CD8-positive, alpha-beta memory T cell (primary cell): ENCODE results near the gene MAGI1. TPM values are rescaled to one million over a fixed set of nuclear protein-coding genes. Genes with fewer than 3 reads are reported as not detected.
"Not testable (repeated sequence)": the region's sequence is repeated elsewhere in the genome, so short reads cannot be mapped to it uniquely, and the experiment has no call there.

Experiments
- CTCF ChIA-PET: fragments of 350-600 bp; sonication (Branson Sonifier 250); formaldehyde crosslinking; loops from one replicate; lab custom pipeline; 2021; ENCODE audit warnings: antibody characterized with exemption; lab: Charles Lee
- POLR2A ChIA-PET: fragments of 350-600 bp; sonication (Branson Sonifier 250); formaldehyde crosslinking; loops from one replicate; lab custom pipeline; 2021; ENCODE audit warnings: antibody characterized with exemption; lab: Charles Lee
- DNase-seq, 5 donors: peaks; one replicate each; pipeline versions ENCODE4 v3.0.0 to v3.0.0-alpha.2; 2020 to 2022; ENCODE audit warnings: mixed read lengths in 1 of 5
- H3K27ac ChIP-seq: one replicate; pipeline ENCODE4 v1.7.0; 2013; ENCODE audit warnings: low read depth, mild to moderate bottlenecking, low read length, moderate library complexity
- H3K27me3 ChIP-seq: 2 replicates; pipeline ENCODE4 v1.7.0; 2013; ENCODE audit warnings: low read length, mild to moderate bottlenecking; ENCODE audit not compliant: insufficient read depth, poor library complexity, severe bottlenecking
- H3K36me3 ChIP-seq: 2 replicates; pipeline ENCODE4 v1.7.0; 2013; ENCODE audit warnings: mild to moderate bottlenecking, low read length, moderate library complexity; ENCODE audit not compliant: insufficient read depth
- H3K4me1 ChIP-seq: 2 replicates; pipeline ENCODE4 v1.7.0; 2013; ENCODE audit warnings: mild to moderate bottlenecking, low read length, moderate library complexity; ENCODE audit not compliant: insufficient read depth
- H3K4me3 ChIP-seq: 2 replicates; pipeline ENCODE4 v1.7.0; 2013; ENCODE audit warnings: mild to moderate bottlenecking, low read length
- H3K9me3 ChIP-seq: 2 replicates; pipeline ENCODE4 v1.7.0; 2013; ENCODE audit warnings: mild to moderate bottlenecking, low read length
- H3K27ac Mint-ChIP-seq, 8 donors: one replicate each; pipeline ENCODE4 v1.8.0; 2020 to 2021; ENCODE audit warnings: mixed read lengths in 8 of 8, mild to moderate bottlenecking in 6 of 8, inconsistent platforms in 3 of 8, moderate library complexity in 3 of 8
- H3K27me3 Mint-ChIP-seq, 2 donors: one replicate each; pipeline ENCODE4 v1.8.0; 2020 to 2021; ENCODE audit warnings: mixed read lengths in 2 of 2, mild to moderate bottlenecking in 1 of 2, moderate library complexity in 1 of 2
- H3K36me3 Mint-ChIP-seq, 3 donors: one replicate each; pipeline ENCODE4 v1.8.0; 2020 to 2021; ENCODE audit warnings: mixed read lengths in 3 of 3, inconsistent platforms in 1 of 3, mild to moderate bottlenecking in 1 of 3
- H3K4me1 Mint-ChIP-seq, 3 donors: one replicate each; pipeline ENCODE4 v1.8.0; 2020 to 2021; ENCODE audit warnings: mixed read lengths in 3 of 3, inconsistent platforms in 1 of 3, mild to moderate bottlenecking in 1 of 3
- H3K4me3 Mint-ChIP-seq, 7 donors: one replicate each; pipeline ENCODE4 v1.8.0; 2020 to 2021; ENCODE audit warnings: mixed read lengths in 7 of 7, mild to moderate bottlenecking in 6 of 7, moderate library complexity in 4 of 7, inconsistent platforms in 2 of 7
- H3K9me3 Mint-ChIP-seq, 5 donors: one replicate each; pipeline ENCODE4 v1.8.0; 2020 to 2022; ENCODE audit warnings: mixed read lengths in 5 of 5, mild to moderate bottlenecking in 3 of 5, moderate library complexity in 2 of 5, inconsistent platforms in 1 of 5
- polyA plus RNA-seq: library from polyadenylated mRNA; unstranded; fragments of 300-500 nt; fragmentation: Illumina TruSeq; gene quantifications from one replicate; pipeline ENCODE4 v1.2.3, GENCODE V29; 2021
- total RNA-seq, 2 experiments: library from RNA; stranded (reverse); gene quantifications; one replicate each; pipeline ENCODE4 v1.2.3, GENCODE V29; 2021

MAGI1 gene
- total and polyA plus RNA-seq, 3 experiments from 2014 or later = 0.15 to 0.42 TPM; not detected in 1

GRCh38 chr3:65523878-65524277, 514.8 kb downstream of the MAGI1 start:
- Histone ChIP-seq H3K27ac (no peak overlapping the region), H3K36me3 (no peaks in the 10 kb centered on the region), H3K27me3 (no peaks in the 10 kb centered on the region), H3K4me3 (no peak overlapping the region), H3K9me3 (no peaks in the 10 kb centered on the region), H3K4me1 (no peaks in the 10 kb centered on the region)
- Mint-ChIP-seq H3K36me3 (no peaks in the 10 kb centered on the region), H3K27ac (no peak overlapping the region), H3K4me3 (no peak overlapping the region), H3K27me3 (no peaks in the 10 kb centered on the region), H3K4me1 (no peaks in the 10 kb centered on the region), H3K9me3 (peaks cover 0 to 6% (median 2%) of the 10 kb centered on the region in 5 donors)
- ChIA-PET CTCF (no interaction called here), POLR2A (no interaction called here)
- DNase-seq = no peak

DNA sequence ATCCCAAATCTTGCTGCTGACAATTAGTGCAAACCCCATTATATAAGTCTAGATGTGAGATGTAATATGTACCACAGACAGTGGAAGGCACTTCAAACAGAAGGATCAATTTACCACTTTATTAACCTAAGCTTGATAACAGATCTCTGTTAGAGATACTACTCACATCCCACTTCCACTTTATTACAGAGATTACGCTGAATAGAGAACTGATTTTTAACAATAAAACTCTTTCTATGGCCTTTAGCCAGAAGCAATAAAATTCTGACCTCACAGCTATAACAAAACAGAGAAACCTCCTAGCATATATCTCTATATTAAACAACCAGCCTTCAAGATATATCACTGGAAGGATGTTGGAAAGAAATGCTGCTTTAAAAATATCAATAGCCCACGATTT, 517.7 kb downstream of the MAGI1 start:
- POLR2A ChIA-PET = no interaction called here
- Mint-ChIP-seq H3K4me1 (no peaks in the 10 kb centered on the region), H3K27ac (no peak overlapping the region), H3K36me3 (no peaks in the 10 kb centered on the region), H3K4me3 (no peak overlapping the region), H3K27me3 (no peaks in the 10 kb centered on the region), H3K9me3 (peaks cover 0 to 18% (median 7%) of the 10 kb centered on the region in 5 donors)
- no peak overlapping the region for H3K4me3 ChIP-seq
- H3K27ac ChIP-seq = no peak overlapping the region
- no peak for DNase-seq
- no peaks in the 10 kb centered on the region for H3K9me3 ChIP-seq
- no peaks in the 10 kb centered on the region for H3K4me1 ChIP-seq
- no peaks in the 10 kb centered on the region for H3K27me3 ChIP-seq
- H3K36me3 ChIP-seq = no peaks in the 10 kb centered on the region
- CTCF ChIA-PET = no interaction called here

DNA sequence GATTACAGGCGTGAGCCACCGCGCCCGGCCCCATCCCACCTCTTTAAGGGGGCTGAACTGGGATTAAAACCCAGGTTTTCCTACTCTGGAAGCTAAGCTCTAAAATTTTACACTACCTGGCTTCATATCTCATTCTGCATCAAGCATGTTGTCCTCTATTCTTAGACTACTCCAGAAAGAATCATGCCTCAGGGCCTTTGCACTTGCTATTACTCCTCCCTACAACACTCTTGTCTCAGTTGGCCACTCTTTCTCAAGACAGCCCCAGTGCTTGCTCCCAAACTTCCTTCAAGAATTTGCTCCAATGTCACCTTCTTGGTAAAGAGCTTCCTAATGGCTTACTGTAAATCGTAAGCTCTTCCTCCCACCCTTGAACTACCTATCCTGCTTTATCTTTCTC, 521.7 kb downstream of the MAGI1 start:
- H3K36me3 Mint-ChIP-seq = no peaks in the 10 kb centered on the region
- H3K27ac Mint-ChIP-seq = no peak overlapping the region
- Histone ChIP-seq H3K4me1 (no peaks in the 10 kb centered on the region), H3K9me3 (peaks cover 4% of the 10 kb centered on the region), H3K27me3 (no peaks in the 10 kb centered on the region), H3K27ac (no peak overlapping the region), H3K36me3 (no peaks in the 10 kb centered on the region), H3K4me3 (no peak overlapping the region)
- H3K27me3 Mint-ChIP-seq = no peaks in the 10 kb centered on the region
- no peaks in the 10 kb centered on the region for H3K4me1 Mint-ChIP-seq
- H3K4me3 Mint-ChIP-seq = no peak overlapping the region
- H3K9me3 Mint-ChIP-seq = peaks cover 0 to 18% (median 5%) of the 10 kb centered on the region in 5 donors
- ChIA-PET POLR2A (no interaction called here), CTCF (no interaction called here)
- DNase-seq = no peak

DNA sequence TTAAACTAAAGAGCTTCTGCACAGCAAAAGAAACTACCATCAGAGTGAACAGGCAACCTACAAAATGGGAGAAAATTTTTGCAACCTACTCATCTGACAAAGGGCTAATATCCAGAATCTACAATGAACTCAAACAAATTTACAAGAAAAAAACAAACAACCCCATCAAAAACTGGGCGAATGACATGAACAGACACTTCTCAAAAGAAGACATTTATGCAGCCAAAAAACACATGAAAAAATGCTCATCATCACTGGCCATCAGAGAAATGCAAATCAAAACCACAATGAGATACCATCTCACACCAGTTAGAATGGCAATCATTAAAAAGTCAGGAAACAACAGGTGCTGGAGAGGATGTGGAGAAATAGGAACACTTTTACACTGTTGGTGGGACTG, 524.4 kb downstream of the MAGI1 start:
- H3K4me3 Mint-ChIP-seq, H3K27me3 ChIP-seq, H3K36me3 Mint-ChIP-seq, CTCF ChIA-PET, H3K27me3 Mint-ChIP-seq, H3K27ac ChIP-seq, H3K4me3 ChIP-seq, H3K4me1 Mint-ChIP-seq, H3K4me1 ChIP-seq, H3K27ac Mint-ChIP-seq, POLR2A ChIA-PET, H3K9me3 ChIP-seq, H3K36me3 ChIP-seq, DNase-seq: not testable (repeated sequence)
- peaks cover 0 to 13% (median 4%) of the 10 kb centered on the region in 5 donors for H3K9me3 Mint-ChIP-seq

DNA sequence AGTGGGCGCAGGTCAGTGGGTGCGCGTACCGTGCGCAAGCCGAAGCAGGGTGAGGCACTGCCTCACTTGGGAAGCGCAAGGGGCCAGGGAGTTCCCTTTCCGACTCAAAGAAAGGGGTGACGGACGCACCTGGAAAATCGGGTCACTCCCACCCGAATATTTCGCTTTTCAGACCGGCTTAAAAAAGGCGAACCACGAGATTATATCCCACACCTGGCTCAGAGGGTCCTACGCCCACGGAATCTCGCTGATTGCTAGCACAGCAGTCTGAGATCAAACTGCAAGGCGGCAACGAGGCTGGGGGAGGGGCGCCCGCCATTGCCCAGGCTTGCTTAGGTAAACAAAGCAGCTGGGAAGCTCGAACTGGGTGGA, 529.3 kb downstream of the MAGI1 start:
- DNase-seq, H3K27me3 ChIP-seq, H3K4me3 Mint-ChIP-seq, H3K27ac Mint-ChIP-seq, H3K9me3 Mint-ChIP-seq, H3K36me3 Mint-ChIP-seq, H3K36me3 ChIP-seq, H3K4me3 ChIP-seq, H3K27me3 Mint-ChIP-seq, H3K9me3 ChIP-seq, H3K4me1 ChIP-seq, POLR2A ChIA-PET, CTCF ChIA-PET, H3K4me1 Mint-ChIP-seq, H3K27ac ChIP-seq: not testable (repeated sequence)

- H3K36me3 ChIP-seq = no peaks in the 10 kb centered on the region
Observed at GRCh38 chr3:65508750-65509422, 529.8 kb downstream of the MAGI1 start.

GRCh38 chr3:65507437-65507836, 531.3 kb downstream of the MAGI1 start:
- no peaks in the 10 kb centered on the region for H3K36me3 Mint-ChIP-seq
- no peaks in the 10 kb centered on the region for H3K36me3 ChIP-seq
- no peak overlapping the region for H3K4me3 Mint-ChIP-seq
- peaks cover 0 to 17% (median 8%) of the 10 kb centered on the region in 5 donors for H3K9me3 Mint-ChIP-seq
- no peaks in the 10 kb centered on the region for H3K4me1 ChIP-seq
- H3K27ac ChIP-seq = no peak overlapping the region
- no peaks in the 10 kb centered on the region for H3K27me3 Mint-ChIP-seq
- no peaks in the 10 kb centered on the region for H3K9me3 ChIP-seq
- no peaks in the 10 kb centered on the region for H3K4me1 Mint-ChIP-seq
- no peak overlapping the region for H3K4me3 ChIP-seq
- no peak overlapping the region for H3K27ac Mint-ChIP-seq
- CTCF ChIA-PET = interaction anchor here (1.3 kb wide), 1 partner anchor 30 kb away, joined by 3 read pairs; no protein-coding TSS in a partner anchor
- no peak for DNase-seq
- POLR2A ChIA-PET = no interaction called here
- no peaks in the 10 kb centered on the region for H3K27me3 ChIP-seq

More at GRCh38 chr3:65508750-65509422, 529.8 kb downstream of the MAGI1 start:
- no peak overlapping the region for H3K27ac Mint-ChIP-seq
- ChIA-PET CTCF (no interaction called here), POLR2A (no interaction called here)
- no peak overlapping the region for H3K4me3 Mint-ChIP-seq
- peaks cover 0 to 11% (median 4%) of the 10 kb centered on the region in 5 donors for H3K9me3 Mint-ChIP-seq
- no peaks in the 10 kb centered on the region for H3K36me3 Mint-ChIP-seq
- Histone ChIP-seq H3K27me3 (no peaks in the 10 kb centered on the region), H3K9me3 (no peaks in the 10 kb centered on the region), H3K27ac (no peak overlapping the region), H3K4me3 (no peak overlapping the region), H3K4me1 (no peaks in the 10 kb centered on the region)
- H3K4me1 Mint-ChIP-seq = no peaks in the 10 kb centered on the region
- H3K27me3 Mint-ChIP-seq = no peaks in the 10 kb centered on the region
- no peak for DNase-seq

- Mint-ChIP-seq H3K9me3 (peaks cover 0 to 13% (median 6%) of the 10 kb centered on the region in 5 donors), H3K27ac (no peak overlapping the region), H3K36me3 (no peaks in the 10 kb centered on the region), H3K27me3 (no peaks in the 10 kb centered on the region), H3K4me1 (no peaks in the 10 kb centered on the region), H3K4me3 (no peak overlapping the region)
- H3K4me1 ChIP-seq = no peaks in the 10 kb centered on the region
- ChIA-PET POLR2A (no interaction called here), CTCF (no interaction called here)
- H3K4me3 ChIP-seq = no peak overlapping the region
- no peak for DNase-seq
- no peaks in the 10 kb centered on the region for H3K9me3 ChIP-seq
- no peaks in the 10 kb centered on the region for H3K27me3 ChIP-seq
- H3K27ac ChIP-seq = no peak overlapping the region
- H3K36me3 ChIP-seq = no peaks in the 10 kb centered on the region
Observed at GRCh38 chr3:65503776-65504175, 534.9 kb downstream of the MAGI1 start.
